Stimulated activated CD8-positive, alpha-beta memory T cell treated with anti-CD3 and anti-CD28 coated beads, Interleukin-15, amount 100 ng/mL, for 48 hours (primary cell): Measurements from ENCODE around the gene ERO1A.

Source experiments
- DNase-seq, 2 donors: peaks; one replicate each; pipeline ENCODE4 v3.0.0-alpha.2; 2020; ENCODE audit warnings: low read depth in 2 of 2

Gene ERO1A

GRCh38 chr14:52602131-52602530 lies 93.2 kb downstream of the ERO1A start:
- DNase-seq, result no peak

GRCh38 chr14:52599974-52600373 lies 95.4 kb downstream of the ERO1A start:
- DNase-seq, result no peak

DNA sequence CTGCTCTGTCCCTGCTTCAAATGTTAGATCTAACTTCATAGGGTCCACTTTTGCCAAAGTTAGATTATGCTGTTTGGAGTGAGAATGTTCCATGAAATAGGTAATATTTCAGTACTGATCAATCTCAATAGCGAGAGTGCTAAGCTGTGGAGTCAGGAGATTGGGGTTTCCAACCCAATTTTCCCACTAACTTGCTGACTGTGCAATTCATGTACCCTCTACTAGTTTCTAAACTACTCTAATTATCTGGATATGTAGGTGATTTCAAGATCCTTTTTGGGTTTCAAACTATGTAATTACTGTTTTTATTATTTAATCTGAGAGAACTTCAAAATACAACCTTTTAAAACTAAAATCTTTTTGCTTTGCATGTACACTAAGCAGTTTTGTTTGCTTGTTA lies 96.8 kb downstream of the ERO1A start:
- DNase-seq, result no peak

DNA sequence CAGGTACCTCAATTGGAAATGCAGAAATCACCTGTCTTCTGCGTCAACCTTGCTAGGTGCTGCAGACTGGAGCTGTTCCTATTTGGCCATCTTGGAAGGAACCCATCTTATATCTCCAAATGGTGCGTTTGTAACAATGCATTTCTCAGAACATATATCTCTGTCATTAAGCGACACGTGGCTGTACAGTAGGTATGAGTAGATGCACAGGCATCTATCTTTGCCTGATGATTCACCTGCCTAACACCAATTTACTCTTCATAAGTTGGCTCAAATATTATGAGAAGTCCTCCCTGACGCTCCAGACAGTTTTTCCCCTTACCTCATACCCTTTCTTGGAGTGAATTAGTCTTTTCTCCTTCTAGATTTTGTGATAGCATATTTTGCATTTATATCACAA lies 98.5 kb downstream of the ERO1A start:
- no peak for DNase-seq

DNA sequence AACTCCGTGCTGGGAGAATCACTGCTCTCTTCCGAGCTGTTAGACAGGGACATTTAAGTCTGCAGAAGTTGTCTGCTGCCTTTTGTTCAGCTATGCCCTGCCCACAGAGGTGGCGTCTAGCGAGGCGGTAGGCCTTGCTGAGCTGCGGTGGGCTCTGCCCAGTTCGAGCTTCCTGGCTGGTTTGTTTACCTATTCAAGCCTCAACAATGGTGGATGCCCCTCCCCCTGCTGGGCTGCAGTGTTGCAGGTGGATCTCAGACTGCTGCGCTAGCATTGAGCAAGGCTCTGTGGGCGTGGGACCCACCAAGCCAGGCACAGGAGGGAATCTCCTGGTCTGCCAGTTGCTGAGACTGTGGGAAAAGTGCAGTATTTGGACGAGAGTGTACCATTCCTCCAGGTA lies 99.0 kb downstream of the ERO1A start:
- DNase-seq, result no peak

DNA sequence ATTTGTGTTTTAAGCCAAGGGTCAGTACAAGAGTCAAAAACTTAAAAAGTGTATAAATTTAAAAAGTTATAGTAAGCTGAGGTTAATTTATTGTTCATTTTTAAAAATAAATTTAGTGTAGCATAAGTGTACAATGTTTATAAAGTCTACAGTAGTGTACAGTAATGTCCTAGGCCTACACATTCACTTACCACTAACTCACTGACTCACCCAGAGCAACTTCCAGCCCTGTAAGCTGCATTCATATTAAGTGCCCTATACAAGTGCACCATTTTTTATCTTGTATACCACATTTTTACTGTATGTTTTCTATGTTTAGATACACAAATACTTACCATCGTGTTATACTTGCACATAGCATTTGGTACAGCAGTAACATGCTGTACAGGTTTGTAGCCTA lies 105.0 kb downstream of the ERO1A start:
- no peak for DNase-seq
